IPS DF 6.9 (cell line): ENCODE measurements around the gene TSSK3.

Experiments used
- DNase-seq: peaks from one replicate; pipeline ENCODE4 v3.0.0-alpha.2; 2013; ENCODE audit warnings: low read depth, low spot score
- H3K27ac ChIP-seq: one replicate; pipeline ENCODE4 v1.5.1; 2013; ENCODE audit warnings: low read length, control low read depth
- H3K27me3 ChIP-seq: 2 replicates; pipeline ENCODE4 v1.6.1; 2013; ENCODE audit warnings: mild to moderate bottlenecking, low read length; ENCODE audit not compliant: control insufficient read depth, insufficient read depth
- H3K36me3 ChIP-seq: 2 replicates; pipeline ENCODE4 v1.6.1; 2013; ENCODE audit warnings: low read length; ENCODE audit not compliant: control insufficient read depth, insufficient read depth
- H3K4me1 ChIP-seq: 2 replicates; pipeline ENCODE4 v1.6.1; 2013; ENCODE audit warnings: low read length; ENCODE audit not compliant: control insufficient read depth, insufficient read depth
- H3K4me3 ChIP-seq: 2 replicates; pipeline ENCODE4 v1.5.1; 2013; ENCODE audit warnings: mild to moderate bottlenecking, low read length
- H3K9me3 ChIP-seq: 2 replicates; pipeline ENCODE4 v1.6.1; 2013; ENCODE audit warnings: low read length, inconsistent platforms; ENCODE audit not compliant: control insufficient read depth, insufficient read depth
- WGBS: extraction: QIAGEN DNeasy Blood & Tissue Kit; methylation state at CpG from one replicate; pipeline ENCODE4 v1.1.7; 2013; ENCODE audit warnings: mixed read lengths, missing lambda C conversion rate; ENCODE audit not compliant: insufficient read length, insufficient coverage; 5-methylcytosine and 5-hydroxymethylcytosine counted together

TSSK3 gene

DNA sequence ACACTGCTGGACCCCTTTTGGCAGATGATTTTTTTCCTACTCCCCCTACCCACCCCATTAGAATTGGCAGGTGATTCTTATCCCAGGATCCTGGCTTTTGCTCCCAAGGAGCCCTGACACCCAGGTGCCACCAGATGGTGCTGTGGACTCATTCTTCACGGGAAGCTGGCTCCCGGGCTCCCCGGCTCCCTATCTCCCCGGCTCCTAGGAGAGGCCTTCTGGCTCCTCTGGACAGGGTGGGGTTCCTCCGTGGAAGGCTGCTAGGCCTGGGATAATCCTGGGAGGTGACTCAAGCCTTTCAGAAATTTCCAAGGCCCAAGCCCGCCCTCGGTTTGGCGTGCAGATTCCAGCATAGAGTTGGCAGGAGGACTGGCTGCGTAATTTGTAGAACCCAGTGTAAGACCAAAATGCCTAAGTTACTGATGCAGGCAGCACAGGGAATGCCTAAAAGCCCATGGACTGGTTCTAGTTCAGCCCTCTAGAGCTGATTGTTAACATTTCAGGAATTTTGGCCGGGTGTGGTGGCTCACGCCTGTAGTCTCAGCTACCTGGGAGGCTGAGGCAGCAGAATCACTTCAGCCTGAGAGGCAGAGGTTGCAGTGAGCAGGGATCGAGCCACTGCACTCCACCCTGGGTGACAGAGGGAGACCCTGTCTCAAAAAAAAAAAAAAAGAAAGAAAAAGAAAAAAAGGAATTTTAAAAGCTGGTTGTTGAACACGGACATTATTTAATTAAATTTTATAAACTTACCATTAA, 38.7 kb downstream of the TSSK3 start:
- Histone ChIP-seq H3K4me3 (no peak overlapping the region), H3K4me1 (0 out of 2 replicates have a peak, but pooled peaks cover 1% of the 10 kb centered on the region), H3K27ac (no peak overlapping the region), H3K9me3 (no peaks in the 10 kb centered on the region), H3K27me3 (no peaks in the 10 kb centered on the region), H3K36me3 (no peaks in the 10 kb centered on the region)
- peak; percentile 77 for DNase-seq
- WGBS: no CpG with 5 or more reads among the region's 13 CpGs

DNA sequence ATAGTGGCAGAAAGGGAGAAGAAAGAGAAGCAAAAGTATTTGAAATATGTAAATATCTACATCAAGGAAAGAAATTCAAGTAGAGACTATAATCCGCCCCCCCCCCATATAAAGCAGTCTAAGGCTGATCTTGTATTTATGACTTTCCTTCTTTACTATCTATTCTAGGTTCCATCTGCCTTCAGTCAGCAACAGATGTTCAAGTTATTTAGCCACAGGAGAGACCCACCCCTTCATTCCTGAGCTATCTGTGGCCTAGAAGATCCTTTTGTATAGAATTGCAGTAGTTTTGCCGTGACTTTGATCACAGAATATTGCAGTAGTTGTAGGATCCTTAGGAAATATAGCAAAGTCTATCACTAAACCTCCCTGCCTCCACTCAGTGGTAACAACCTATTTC, 42.6 kb downstream of the TSSK3 start:
- Histone ChIP-seq H3K27me3 (no peaks in the 10 kb centered on the region), H3K4me3 (no peak overlapping the region), H3K36me3 (no peaks in the 10 kb centered on the region), H3K4me1 (0 out of 2 replicates have a peak, but pooled peaks cover 1% of the 10 kb centered on the region), H3K9me3 (no peaks in the 10 kb centered on the region), H3K27ac (no peak overlapping the region)
- no peak for DNase-seq
- no CpG with 5 or more reads among the region's 2 CpGs for WGBS

DNA sequence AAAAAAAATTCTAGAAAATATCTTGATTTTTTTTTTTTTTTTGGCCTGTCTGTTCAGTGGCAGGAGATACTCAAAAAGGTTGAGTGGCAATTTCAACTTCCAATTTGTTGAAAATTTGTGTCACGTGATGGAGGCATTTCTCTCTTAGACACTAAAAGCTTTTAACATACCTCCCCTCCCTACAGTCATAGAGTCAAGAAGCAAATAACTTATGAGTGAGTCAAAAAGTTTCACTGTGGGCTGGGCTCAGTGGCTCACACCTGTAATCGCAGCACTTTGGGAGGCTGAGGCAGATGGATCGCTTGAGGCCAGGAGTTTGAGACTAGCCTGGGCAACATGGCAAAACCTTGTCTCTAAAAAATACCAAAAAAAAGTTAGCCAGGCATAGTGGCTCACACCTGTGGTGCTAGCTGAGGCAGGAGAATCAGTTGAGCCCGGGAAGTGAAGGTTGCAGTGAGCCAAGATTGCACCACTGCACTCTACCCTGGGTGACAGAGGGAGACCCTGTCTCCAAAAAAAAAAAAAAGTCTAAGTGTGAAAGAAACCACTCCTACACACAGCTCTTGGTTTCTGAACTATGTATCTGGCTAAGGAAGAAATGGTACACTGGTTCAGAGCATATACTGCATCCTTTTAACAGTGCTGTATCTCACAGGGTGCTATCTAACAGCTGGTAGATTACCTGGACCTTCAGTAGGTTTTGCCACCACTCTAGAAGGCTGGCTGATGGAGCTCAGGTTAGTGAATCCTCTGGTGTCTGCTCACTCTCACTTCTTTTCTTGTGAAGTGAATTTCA, 43.5 kb downstream of the TSSK3 start:
- Histone ChIP-seq H3K27me3 (no peaks in the 10 kb centered on the region), H3K27ac (no peak overlapping the region), H3K36me3 (no peaks in the 10 kb centered on the region), H3K4me1 (0 out of 2 replicates have a peak, but pooled peaks cover 1% of the 10 kb centered on the region), H3K4me3 (no peak overlapping the region), H3K9me3 (no peaks in the 10 kb centered on the region)
- no peak for DNase-seq
- WGBS: no CpG with 5 or more reads among the region's 4 CpGs

DNA sequence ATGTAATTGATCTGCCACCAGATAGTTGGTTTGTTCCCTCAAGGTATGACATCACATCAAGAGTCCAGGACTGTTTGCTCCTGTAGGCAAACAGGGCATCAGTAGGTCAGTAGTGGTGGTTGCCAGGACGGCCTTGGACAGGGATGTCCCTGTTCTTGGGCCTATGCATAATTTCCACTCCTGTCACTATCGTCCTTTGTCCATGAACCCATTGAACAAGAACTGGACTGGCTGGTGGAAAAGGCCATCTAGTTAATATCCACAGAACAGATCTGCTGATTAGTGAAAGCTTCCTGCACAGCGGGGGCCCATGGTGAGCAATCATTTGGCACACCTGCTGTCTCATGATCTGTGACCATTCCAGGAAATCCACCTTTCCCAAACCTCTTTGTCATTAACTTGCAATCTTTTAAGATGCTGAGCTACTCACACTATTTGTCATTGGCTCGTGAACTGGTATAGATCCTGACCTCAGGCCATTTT, 44.3 kb downstream of the TSSK3 start:
- Histone ChIP-seq H3K36me3 (no peaks in the 10 kb centered on the region), H3K4me3 (no peak overlapping the region), H3K27ac (no peak overlapping the region), H3K27me3 (no peaks in the 10 kb centered on the region), H3K4me1 (no peaks in the 10 kb centered on the region), H3K9me3 (no peaks in the 10 kb centered on the region)
- no CpG with 5 or more reads among the region's 4 CpGs for WGBS
- no peak for DNase-seq

DNA sequence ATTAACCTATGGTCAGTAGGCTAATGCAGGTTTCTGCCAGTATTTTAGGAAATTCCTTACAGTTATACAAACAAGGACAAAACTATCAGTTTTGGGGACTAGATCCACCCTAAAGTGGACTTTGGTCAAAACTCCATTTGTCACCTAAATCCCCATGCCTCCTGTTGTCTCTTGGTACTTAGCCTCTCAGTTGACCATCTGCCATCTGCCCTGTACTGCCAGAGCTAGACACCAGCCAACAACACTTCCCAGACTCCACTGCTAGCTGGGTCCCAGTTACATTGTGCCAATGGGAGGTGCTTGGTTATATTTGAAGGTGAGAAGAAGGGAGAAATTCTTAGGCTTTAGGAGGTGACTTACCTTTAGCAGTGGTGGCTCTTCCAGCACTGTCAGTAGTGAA, 48.9 kb downstream of the TSSK3 start:
- no peak for DNase-seq
- Histone ChIP-seq H3K4me3 (no peak overlapping the region), H3K9me3 (peaks cover 5% of the 10 kb centered on the region), H3K27me3 (no peaks in the 10 kb centered on the region), H3K36me3 (no peaks in the 10 kb centered on the region), H3K4me1 (no peaks in the 10 kb centered on the region), H3K27ac (no peak overlapping the region)

DNA sequence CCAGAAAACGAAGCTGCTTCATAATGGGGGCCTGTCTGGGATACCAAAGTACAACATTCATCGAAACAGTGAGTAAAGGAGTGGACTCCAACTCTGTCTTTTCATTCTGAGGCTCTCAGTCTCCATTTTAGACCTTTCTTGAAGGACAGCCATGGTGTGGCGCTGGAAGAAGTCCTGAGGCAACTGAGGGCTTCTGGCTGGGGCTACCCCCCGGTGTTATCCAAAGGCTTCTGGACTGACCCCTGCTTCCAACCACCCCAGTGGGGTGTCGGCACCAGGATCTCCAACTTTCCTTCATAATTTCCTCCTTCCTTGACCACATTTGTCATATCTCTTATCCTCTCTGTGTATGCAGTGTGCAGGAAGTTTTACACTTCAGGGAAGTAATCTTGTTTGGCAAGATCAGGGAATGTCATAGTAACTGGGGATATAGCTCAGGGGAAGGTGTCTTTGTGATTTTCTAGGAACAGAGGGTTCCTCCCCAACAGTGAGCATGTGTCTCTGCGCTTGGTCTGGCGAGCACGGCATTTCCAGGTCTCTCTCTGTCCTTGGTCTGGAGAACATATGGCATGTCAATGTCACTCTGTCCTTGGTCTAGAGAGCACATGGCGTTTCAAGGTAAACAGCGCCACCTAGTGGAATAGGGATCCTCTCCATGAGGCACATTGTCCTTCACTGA, 51.3 kb downstream of the TSSK3 start:
- H3K36me3 ChIP-seq: no peaks in the 10 kb centered on the region
- WGBS: no CpG with 5 or more reads among the region's 10 CpGs
- no peak overlapping the region for H3K4me3 ChIP-seq
- no peaks in the 10 kb centered on the region for H3K27me3 ChIP-seq
- no peaks in the 10 kb centered on the region for H3K4me1 ChIP-seq
- H3K27ac ChIP-seq: no peak overlapping the region
- peak; percentile 91 for DNase-seq
- H3K9me3 ChIP-seq: peaks cover 5% of the 10 kb centered on the region
